GM19043 (cell line): Measurements from ENCODE around the gene TBC1D23.
"Not testable (repeated sequence)": the region's sequence is repeated elsewhere in the genome, so short reads cannot be mapped to it uniquely, and the experiment has no call there.

Experiments used
- ATAC-seq: cut with Tn5 transposase; IDR thresholded peaks from one replicate; pipeline ENCODE4 v1.9.1; 2021; ENCODE audit warnings: low read depth; ENCODE audit not compliant: unreplicated experiment

TBC1D23 gene

GRCh38 chr3:100338911-100339310 is 78.1 kb downstream of the TBC1D23 start:
- ATAC-seq: no peak

GRCh38 chr3:100339786-100340185 is 79.0 kb downstream of the TBC1D23 start:
- no peak for ATAC-seq

GRCh38 chr3:100340527-100340926 is 79.7 kb downstream of the TBC1D23 start:
- no peak for ATAC-seq

- no peak for ATAC-seq
Observed at GRCh38 chr3:100348727-100349126, 87.9 kb downstream of the TBC1D23 start.

- not testable (repeated sequence) for ATAC-seq
Observed at GRCh38 chr3:100351770-100352169, 91.0 kb downstream of the TBC1D23 start.

GRCh38 chr3:100352296-100353231 is 91.8 kb downstream of the TBC1D23 start:
- no peak for ATAC-seq

GRCh38 chr3:100354850-100355249 is 94.1 kb downstream of the TBC1D23 start:
- peak; percentile 47 for ATAC-seq

GRCh38 chr3:100358413-100358812 is 97.6 kb downstream of the TBC1D23 start:
- ATAC-seq: no peak

- ATAC-seq: no peak
Observed at GRCh38 chr3:100359035-100359434, 98.2 kb downstream of the TBC1D23 start.

GRCh38 chr3:100360757-100361496 is 100.1 kb downstream of the TBC1D23 start:
- ATAC-seq: no peak

GRCh38 chr3:100361897-100362296 is 101.1 kb downstream of the TBC1D23 start:
- no peak for ATAC-seq

GRCh38 chr3:100364421-100364820 is 103.6 kb downstream of the TBC1D23 start:
- no peak for ATAC-seq

- no peak for ATAC-seq
Observed at GRCh38 chr3:100366424-100366823, 105.6 kb downstream of the TBC1D23 start.

GRCh38 chr3:100368441-100368840 is 107.6 kb downstream of the TBC1D23 start:
- no peak for ATAC-seq

- ATAC-seq: no peak
Observed at GRCh38 chr3:100370756-100371155, 110.0 kb downstream of the TBC1D23 start.

- ATAC-seq: no peak
Observed at GRCh38 chr3:100374521-100374920, 113.7 kb downstream of the TBC1D23 start.
